GM23338 (cell line): Measurements from ENCODE around the gene RMI1. TPM values are rescaled to one million over a fixed set of nuclear protein-coding genes. Genes with fewer than 3 reads are reported as not detected.

Experiments used
- ATAC-seq: fragments of 200-7000 bp; cut with Tn5 transposase; 3 replicates; pipeline ENCODE4 v1.9.1; 2020
- DNase-seq: peaks from one replicate; pipeline ENCODE4 v3.0.0-alpha.2; 2015; ENCODE audit warnings: low spot score
- H2AFZ ChIP-seq: fragments of 200-600 bp; sonication (generic); 2 replicates; pipeline ENCODE4 v1.8.0; 2016; ENCODE audit warnings: antibody characterized with exemption, mild to moderate bottlenecking, moderate library complexity
- H3F3A ChIP-seq: fragments of 200-600 bp; sonication (generic); replicated peaks from 2 replicates; pipeline ENCODE4 v1.8.0; 2017; ENCODE audit warnings: antibody characterized with exemption, mixed run types, low read depth
- H3K27ac ChIP-seq: fragments of 200-600 bp; sonication (generic); 2 replicates; pipeline ENCODE4 v1.6.1; 2016; ENCODE audit warnings: low read depth
- H3K27me3 ChIP-seq: fragments of 200-600 bp; sonication (generic); 2 replicates; pipeline ENCODE4 v1.8.0; 2016; ENCODE audit warnings: mild to moderate bottlenecking, mixed run types, moderate library complexity; ENCODE audit not compliant: insufficient read depth
- H3K36me3 ChIP-seq: fragments of 200-600 bp; sonication (generic); 2 replicates; pipeline ENCODE4 v1.8.0; 2016; ENCODE audit warnings: mild to moderate bottlenecking; ENCODE audit not compliant: insufficient read depth
- H3K4me1 ChIP-seq: fragments of 200-600 bp; sonication (generic); 2 replicates; pipeline ENCODE4 v1.8.0; 2016; ENCODE audit warnings: mild to moderate bottlenecking, moderate library complexity; ENCODE audit not compliant: insufficient read depth
- H3K4me2 ChIP-seq: fragments of 200-600 bp; sonication (generic); 2 replicates; pipeline ENCODE4 v1.7.1; 2017; ENCODE audit warnings: mixed run types
- H3K4me3 ChIP-seq: fragments of 200-600 bp; sonication (generic); 2 replicates; pipeline ENCODE4 v1.6.1; 2016; ENCODE audit warnings: mixed run types
- H3K79me2 ChIP-seq: fragments of 200-600 bp; sonication (generic); replicated peaks from 2 replicates; pipeline ENCODE4 v1.8.0; 2017; ENCODE audit warnings: mild to moderate bottlenecking; ENCODE audit not compliant: insufficient read depth
- H3K9me2 ChIP-seq: fragments of 200-600 bp; sonication (generic); 2 replicates; pipeline ENCODE4 v1.8.0; 2017; ENCODE audit not compliant: insufficient read depth
- H4K20me1 ChIP-seq: fragments of 200-600 bp; sonication (generic); replicated peaks from 2 replicates; pipeline ENCODE4 v1.8.0; 2017; ENCODE audit warnings: mild to moderate bottlenecking; ENCODE audit not compliant: insufficient read depth
- H3K27ac Mint-ChIP-seq: 2 replicates; pipeline ENCODE4 v1.8.0; 2020; ENCODE audit warnings: inconsistent platforms, mild to moderate bottlenecking, moderate library complexity, mixed read lengths
- H3K27me3 Mint-ChIP-seq: 3 replicates; pipeline ENCODE4 v1.8.0; 2022; ENCODE audit warnings: low read depth, mild to moderate bottlenecking, moderate library complexity, mixed read lengths, inconsistent platforms; ENCODE audit not compliant: insufficient read depth, poor library complexity
- H3K36me3 Mint-ChIP-seq: 3 replicates; pipeline ENCODE4 v1.8.0; 2021; ENCODE audit warnings: low read depth, mild to moderate bottlenecking, inconsistent platforms, moderate library complexity, mixed read lengths
- H3K4me1 Mint-ChIP-seq: 3 replicates; pipeline ENCODE4 v1.8.0; 2020; ENCODE audit warnings: mild to moderate bottlenecking, inconsistent platforms, mixed read lengths
- H3K4me3 Mint-ChIP-seq: 3 replicates; pipeline ENCODE4 v1.8.0; 2021; ENCODE audit warnings: moderate library complexity, mild to moderate bottlenecking, inconsistent platforms, mixed read lengths
- H3K9me3 Mint-ChIP-seq: 3 replicates; pipeline ENCODE4 v1.8.0; 2020; ENCODE audit warnings: moderate library complexity, mild to moderate bottlenecking, inconsistent platforms, mixed read lengths
- CREB1 ChIP-seq: fragments of 250-450 bp; sonication (Bioruptor Pico); IDR thresholded peaks from 2 replicates; pipeline ENCODE4 v1.5.0; 2020; ENCODE audit warnings: low read depth, mild to moderate bottlenecking, moderate library complexity
- CTCF ChIP-seq, 2 experiments: fragments of 200-600 bp in 1 of 2; sonication (generic) in 1 of 2; conservative IDR thresholded peaks; 2 replicates each; pipeline versions ENCODE4 v1.5.1 to v1.6.1; 2016 to 2017; ENCODE audit warnings: antibody characterized with exemption in 2 of 2, low read depth in 2 of 2, mild to moderate bottlenecking in 2 of 2, moderate library complexity in 1 of 2
- ETS1 ChIP-seq: IDR thresholded peaks from 2 replicates; pipeline ENCODE4 v1.6.1; 2016; ENCODE audit warnings: antibody characterized with exemption
- EZH2 ChIP-seq: fragments of 200-600 bp; sonication (generic); IDR thresholded peaks from one replicate; pipeline ENCODE4 v1.8.0; 2017; ENCODE audit warnings: antibody characterized with exemption, mild to moderate bottlenecking, low read depth; ENCODE audit not compliant: unreplicated experiment
- JUNB ChIP-seq: IDR thresholded peaks from one replicate; pipeline ENCODE4 v1.6.1; 2016; ENCODE audit warnings: antibody characterized with exemption; ENCODE audit not compliant: unreplicated experiment
- NANOG ChIP-seq: IDR thresholded peaks from 2 replicates; pipeline ENCODE4 v1.6.1; 2016; ENCODE audit warnings: antibody characterized with exemption, borderline replicate concordance
- POLR2AphosphoS5 ChIP-seq: IDR thresholded peaks from 2 replicates; pipeline ENCODE4 v1.6.1; 2016; ENCODE audit warnings: antibody characterized with exemption, low read depth
- REST ChIP-seq: IDR thresholded peaks from one replicate; pipeline ENCODE4 v1.6.1; 2018; ENCODE audit warnings: antibody characterized with exemption; ENCODE audit not compliant: unreplicated experiment
- STAT1 ChIP-seq: IDR thresholded peaks from one replicate; pipeline ENCODE4 v1.6.1; 2016; ENCODE audit warnings: antibody characterized with exemption; ENCODE audit not compliant: unreplicated experiment
- ZNF331 ChIP-seq: fragments of 250-450 bp; sonication (Bioruptor Pico); IDR thresholded peaks from 2 replicates; pipeline ENCODE4 v1.5.0; 2020; ENCODE audit warnings: low read depth, mild to moderate bottlenecking, moderate library complexity
- ZNF462 ChIP-seq: fragments of 250-450 bp; sonication (Bioruptor Pico); IDR thresholded peaks from 2 replicates; pipeline ENCODE4 v1.5.0; 2020; ENCODE audit warnings: mild to moderate bottlenecking, moderate library complexity
- polyA plus RNA-seq: library from polyadenylated mRNA; unstranded; fragments of >200 nt; fragmentation: Nextera tagmentation; extraction: Ambion mirVana; gene quantifications from 2 replicates; pipeline ENCODE4 v1.2.1, GENCODE V29; 2016
- total RNA-seq: library from RNA; depleted of rRNA; stranded (reverse); fragments of >200 nt; shearing (Covaris generic); gene quantifications from 2 replicates; pipeline ENCODE4 v1.2.3, GENCODE V29; 2014

The RMI1 gene
- total and polyA plus RNA-seq, 2 experiments from 2014 or later = 16.9 to 36.1 TPM

GRCh38 chr9:83992901-83993300, 12.3 kb downstream of the RMI1 start:
- H3F3A ChIP-seq = no peaks in the 10 kb centered on the region
- no peak for DNase-seq
- TF ChIP-seq REST (no peak), ETS1 (no peak), EZH2 (no peak), NANOG (no peak), JUNB (no peak), ZNF462 (CRISPR knock-in tag) (no peak), ZNF331 (CRISPR knock-in tag) (no peak), CREB1 (CRISPR knock-in tag) (no peak), CTCF (conservative IDR thresholded peaks at IDR 0.05; ENCODE audit: low read depth in 2 of 2) (no peak), POLR2AphosphoS5 (no peak), STAT1 (no peak)
- no peak overlapping the region for H3K27ac Mint-ChIP-seq
- H3K79me2 ChIP-seq = peaks cover 96% of the 10 kb centered on the region
- no peaks in the 10 kb centered on the region for H3K4me1 ChIP-seq
- peaks cover 40% of the 10 kb centered on the region for H4K20me1 ChIP-seq
- H3K27me3 Mint-ChIP-seq = no peaks in the 10 kb centered on the region
- no peak for ATAC-seq
- no peaks in the 10 kb centered on the region for H3K27me3 ChIP-seq
- no peak overlapping the region for H3K4me3 Mint-ChIP-seq
- no peak overlapping the region for H2AFZ ChIP-seq
- H3K27ac ChIP-seq = no peak overlapping the region
- H3K9me2 ChIP-seq = no peaks in the 10 kb centered on the region
- peaks cover 2% of the 10 kb centered on the region; the same call in 2 of the 3 replicates for H3K4me1 Mint-ChIP-seq
- no peak overlapping the region for H3K4me3 ChIP-seq
- peaks cover 28% of the 10 kb centered on the region for H3K36me3 Mint-ChIP-seq
- H3K4me2 ChIP-seq = no peak overlapping the region
- H3K9me3 Mint-ChIP-seq = no peaks in the 10 kb centered on the region
- no peaks in the 10 kb centered on the region for H3K36me3 ChIP-seq
